Lower leg skin (tissue), 4 donors: Measurements from ENCODE around the gene GTF2A2. TPM values are rescaled to one million over a fixed set of nuclear protein-coding genes. Genes with fewer than 3 reads are reported as not detected.

Experiments used
- DNase-seq, 2 donors: peaks; one replicate each; pipeline ENCODE4 v3.0.0-alpha.2; 2019; ENCODE audit warnings: low spot score in 2 of 2
- H3K4me3 ChIP-seq: fragments of 200-600 bp; sonication (generic); 2 replicates; pipeline ENCODE4 v1.5.1; 2017; ENCODE audit warnings: mild to moderate bottlenecking, low read depth; ENCODE audit not compliant: poor library complexity, severe bottlenecking
- POLR2A ChIP-seq, 2 donors: fragments of 450-650 bp; IDR thresholded peaks; one replicate each; pipeline ENCODE4 v1.6.1; 2016 to 2017; ENCODE audit warnings: antibody characterized with exemption in 2 of 2, mild to moderate bottlenecking in 1 of 2, moderate library complexity in 1 of 2
- WGBS, 2 donors: methylation state at CpG; one replicate each; pipeline ENCODE4 v1.1.5; 2018; 5-methylcytosine and 5-hydroxymethylcytosine counted together
- intact Hi-C: fragments of 100-400 bp; cut with DNase I; formaldehyde crosslinking; loops from one replicate; pipeline ENCODE4 v1.15.0; 2023; ENCODE audit warnings: low total_unique reads
- total RNA-seq, 4 donors: library from RNA; depleted of rRNA; stranded (reverse); fragments of >200 nt; gene quantifications; one replicate each; pipeline ENCODE4 v1.1.0, GENCODE V29; 2016
- TF ChIP-seq, protein P1 (sequence below), 3 donors: fragments of 450-650 bp; IDR thresholded peaks; one replicate each; pipeline ENCODE4 v1.5.1; 2016; ENCODE audit warnings: antibody characterized with exemption in 3 of 3, mild to moderate bottlenecking in 3 of 3, moderate library complexity in 2 of 3

The GTF2A2 gene
- total RNA-seq, 4 donors from 2014 or later, result 13.4 to 32.7 (median 17.0) TPM

DNA sequence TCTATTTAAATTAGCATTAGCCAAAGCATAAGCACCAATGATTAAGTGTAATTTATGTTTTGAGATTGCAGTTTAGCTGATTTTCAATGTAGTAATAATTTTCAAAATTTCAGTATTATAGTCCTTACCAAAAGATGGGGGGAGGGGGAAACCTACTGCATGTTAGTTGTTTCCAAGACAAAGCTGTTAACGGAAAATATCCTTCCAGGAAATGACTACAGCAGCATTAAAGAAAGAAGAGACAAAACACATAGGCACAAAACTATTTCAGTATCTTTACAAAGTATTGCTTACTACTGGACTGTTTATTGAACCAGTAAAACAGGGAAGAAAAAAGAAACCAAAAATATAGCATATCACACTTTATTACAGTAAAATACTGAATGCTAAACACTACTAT is 21.3 kb upstream of the GTF2A2 start:
- intact Hi-C loops, result no loop called here
- no peak for DNase-seq
- H3K4me3 ChIP-seq, result no peak overlapping the region
- TF ChIP-seq POLR2A (IDR thresholded peaks at IDR 0.05), result no peak
- TF ChIP-seq, protein P1, sequence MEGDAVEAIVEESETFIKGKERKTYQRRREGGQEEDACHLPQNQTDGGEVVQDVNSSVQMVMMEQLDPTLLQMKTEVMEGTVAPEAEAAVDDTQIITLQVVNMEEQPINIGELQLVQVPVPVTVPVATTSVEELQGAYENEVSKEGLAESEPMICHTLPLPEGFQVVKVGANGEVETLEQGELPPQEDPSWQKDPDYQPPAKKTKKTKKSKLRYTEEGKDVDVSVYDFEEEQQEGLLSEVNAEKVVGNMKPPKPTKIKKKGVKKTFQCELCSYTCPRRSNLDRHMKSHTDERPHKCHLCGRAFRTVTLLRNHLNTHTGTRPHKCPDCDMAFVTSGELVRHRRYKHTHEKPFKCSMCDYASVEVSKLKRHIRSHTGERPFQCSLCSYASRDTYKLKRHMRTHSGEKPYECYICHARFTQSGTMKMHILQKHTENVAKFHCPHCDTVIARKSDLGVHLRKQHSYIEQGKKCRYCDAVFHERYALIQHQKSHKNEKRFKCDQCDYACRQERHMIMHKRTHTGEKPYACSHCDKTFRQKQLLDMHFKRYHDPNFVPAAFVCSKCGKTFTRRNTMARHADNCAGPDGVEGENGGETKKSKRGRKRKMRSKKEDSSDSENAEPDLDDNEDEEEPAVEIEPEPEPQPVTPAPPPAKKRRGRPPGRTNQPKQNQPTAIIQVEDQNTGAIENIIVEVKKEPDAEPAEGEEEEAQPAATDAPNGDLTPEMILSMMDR (IDR thresholded peaks at IDR 0.05), result no peak
- WGBS, 2 donors, result 64 to 67% methylated on average over 1 of the region's 1 CpG

DNA sequence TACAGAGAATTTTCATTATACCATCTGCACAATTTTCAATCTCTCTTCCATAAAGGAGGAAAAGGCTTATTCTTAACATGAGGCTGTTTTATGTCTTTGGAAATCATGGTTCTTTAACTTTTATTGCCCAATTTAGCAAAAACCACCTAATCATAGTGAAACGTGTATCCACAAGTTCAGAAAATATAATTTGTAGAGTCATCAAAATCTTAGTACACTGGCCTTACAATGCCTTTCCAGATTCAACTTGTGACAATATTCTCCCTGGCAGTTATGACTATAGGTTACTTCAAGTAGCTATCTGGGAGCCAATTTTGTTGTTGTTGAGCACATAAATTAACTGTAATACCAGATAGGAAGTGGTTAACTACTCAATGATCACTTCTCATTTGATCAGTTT is 20.9 kb upstream of the GTF2A2 start:
- TF ChIP-seq POLR2A (IDR thresholded peaks at IDR 0.05), result no peak
- TF ChIP-seq, protein P1 (IDR thresholded peaks at IDR 0.05), result no peak
- H3K4me3 ChIP-seq, result no peak overlapping the region
- intact Hi-C loops, result no loop called here
- DNase-seq, result no peak
- 67 to 74% methylated on average over 1 of the region's 1 CpG for WGBS, 2 donors

DNA sequence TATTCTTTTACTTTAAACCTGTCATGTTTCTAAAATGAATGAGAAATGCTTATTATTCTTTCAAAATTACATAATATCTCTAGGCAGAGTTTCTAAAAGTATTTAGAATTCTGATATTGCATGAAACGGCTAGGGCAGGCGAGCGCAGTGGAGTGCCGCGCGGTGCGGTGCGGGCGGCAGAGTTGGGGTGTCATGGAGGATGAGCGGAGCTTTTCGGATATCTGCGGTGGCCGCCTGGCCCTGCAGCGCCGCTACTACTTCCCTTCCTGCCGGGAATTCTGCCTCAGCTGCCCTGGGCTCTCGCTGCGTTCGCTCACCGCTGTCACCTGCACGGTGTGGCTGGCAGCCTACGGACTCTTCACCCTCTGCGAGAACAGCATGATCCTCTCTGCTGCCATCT is 19.2 kb upstream of the GTF2A2 start:
- 96 to 98% methylated on average over 23 of the region's 23 CpGs for WGBS, 2 donors
- intact Hi-C loops, result no loop called here
- H3K4me3 ChIP-seq, result no peak overlapping the region
- no peak for TF ChIP-seq POLR2A (IDR thresholded peaks at IDR 0.05)
- TF ChIP-seq, protein P1 (IDR thresholded peaks at IDR 0.05), result no peak
- no peak for DNase-seq

DNA sequence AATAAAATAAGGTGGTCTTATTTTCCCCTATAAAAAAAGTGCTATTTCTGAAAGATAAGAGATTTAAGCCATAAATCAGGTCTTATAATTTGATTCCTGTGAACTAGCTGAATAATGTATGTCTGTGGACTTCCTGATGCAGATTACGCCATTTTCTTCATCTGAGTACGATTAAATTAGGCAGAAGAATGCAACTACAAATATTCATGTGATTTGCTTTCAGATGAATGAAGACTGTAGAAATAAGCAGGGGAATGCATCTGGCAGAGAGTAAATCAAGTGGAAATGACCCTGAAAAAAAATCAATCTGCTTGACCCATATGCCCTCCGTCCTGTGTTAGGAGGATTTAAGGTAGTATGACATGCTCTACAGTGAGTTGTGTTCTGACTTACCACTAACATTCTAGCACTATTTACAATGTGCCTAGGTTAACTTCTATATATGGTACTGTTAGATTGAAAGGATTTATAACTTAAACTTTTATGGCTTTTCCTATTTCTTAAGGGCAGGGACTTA is 17.1 kb upstream of the GTF2A2 start:
- no peak for DNase-seq
- H3K4me3 ChIP-seq, result no peak overlapping the region
- WGBS, 2 donors, result 92 to 96% methylated on average over 3 of the region's 3 CpGs
- no peak for TF ChIP-seq POLR2A (IDR thresholded peaks at IDR 0.05)
- TF ChIP-seq, protein P1 (IDR thresholded peaks at IDR 0.05), result no peak
- intact Hi-C loops, result no loop called here

DNA sequence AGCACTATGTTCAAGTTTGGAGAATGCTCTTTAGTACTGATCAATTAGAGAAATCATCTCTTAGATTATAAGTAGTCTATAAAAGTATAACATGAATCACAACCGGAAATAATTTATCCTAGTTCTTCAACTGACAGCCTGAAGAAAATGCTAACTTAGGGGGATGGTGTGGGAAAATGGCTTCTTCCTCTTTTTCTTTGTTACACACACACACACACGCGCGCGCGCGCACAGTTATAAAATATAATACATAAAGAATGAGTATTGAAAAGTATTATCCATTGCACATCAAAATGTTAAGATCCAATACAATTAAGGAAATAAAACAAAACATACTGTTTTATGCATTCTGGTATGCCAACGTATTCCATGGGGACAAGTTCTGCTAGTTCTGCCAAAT is 11.2 kb upstream of the GTF2A2 start:
- intact Hi-C loops, result no loop called here

More for the DNA sequence above, 11.2 kb upstream of the GTF2A2 start:
- TF ChIP-seq, protein P1 (IDR thresholded peaks at IDR 0.05), result no peak
- TF ChIP-seq POLR2A (IDR thresholded peaks at IDR 0.05), result no peak
- H3K4me3 ChIP-seq, result no peak overlapping the region
- 76 to 78% methylated on average over 8 of the region's 8 CpGs for WGBS, 2 donors
- no peak for DNase-seq
